GM18498 (cell line): ENCODE results near the gene XPNPEP1.

Source experiments
- ATAC-seq: cut with Tn5 transposase; IDR thresholded peaks from one replicate; pipeline ENCODE4 v1.9.1; 2021; ENCODE audit warnings: mild to moderate bottlenecking, moderate library complexity; ENCODE audit not compliant: unreplicated experiment

XPNPEP1 gene

DNA sequence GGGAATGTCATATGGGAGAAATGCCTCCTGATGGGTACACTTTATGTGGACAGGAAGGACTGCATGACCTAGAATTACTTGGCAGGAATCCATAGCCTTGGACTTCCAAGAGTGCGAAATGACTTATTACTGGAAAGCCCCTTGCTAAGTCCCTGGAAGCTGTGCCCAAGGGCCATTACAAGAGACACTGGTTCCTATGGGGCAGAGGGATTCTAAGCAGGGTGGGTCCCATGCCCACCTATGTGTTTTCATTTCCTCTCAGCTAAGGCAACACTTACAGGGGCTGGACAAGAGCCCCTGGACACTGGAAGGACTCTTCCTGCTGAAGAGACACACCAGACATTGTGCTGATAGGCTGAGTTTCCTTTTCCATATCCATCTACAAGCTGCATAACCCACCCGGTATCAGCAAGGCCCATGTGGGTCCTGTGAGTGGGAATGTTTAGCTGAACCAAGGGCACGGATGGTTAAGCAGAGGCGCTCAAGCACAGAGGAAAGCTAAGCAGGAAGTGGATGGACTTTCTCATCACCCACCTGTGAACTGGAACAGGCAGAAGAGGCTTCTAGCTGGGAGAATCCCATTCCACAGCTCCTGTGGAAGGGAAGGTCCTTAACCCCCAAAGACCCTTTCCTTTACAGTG lies 56.2 kb downstream of the XPNPEP1 start:
- no peak for ATAC-seq

DNA sequence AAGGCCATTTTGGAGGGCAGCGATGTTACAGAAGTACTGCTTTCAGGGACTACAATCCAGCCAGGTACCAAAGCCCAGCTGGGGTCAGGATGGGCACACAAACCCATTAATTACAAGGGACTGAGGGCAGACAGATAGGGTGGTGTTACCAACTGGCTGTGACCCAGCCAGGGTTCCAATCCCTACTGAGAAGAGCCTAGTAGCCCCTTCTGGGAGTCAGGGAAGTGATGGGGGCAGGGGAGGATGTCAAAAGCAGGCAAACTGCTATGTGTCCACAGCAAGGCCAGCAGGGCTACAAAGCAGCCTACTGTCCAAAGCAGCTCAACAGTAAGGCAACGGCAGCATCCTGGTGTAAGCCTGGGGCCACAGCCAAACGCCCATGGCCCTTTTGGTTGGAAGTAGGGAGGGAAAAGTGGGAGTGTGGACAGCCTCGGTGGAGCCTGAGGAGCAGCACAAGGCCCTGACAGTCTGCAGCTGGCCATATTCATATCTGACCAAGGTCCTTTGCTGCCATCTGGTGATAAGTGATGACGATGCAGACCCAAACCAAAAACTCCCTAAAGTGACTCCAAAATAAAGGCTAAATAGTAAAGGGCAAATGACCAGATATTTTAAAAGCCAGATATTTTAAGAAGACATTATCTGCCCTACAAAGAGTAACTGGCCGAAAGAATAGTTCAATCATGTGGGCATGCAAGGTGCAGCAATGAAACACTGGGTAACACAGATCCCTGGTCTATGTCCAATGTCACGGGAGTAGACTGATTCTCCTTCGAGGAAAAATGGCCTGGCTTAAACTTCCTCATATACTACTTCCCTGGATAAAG lies 56.9 kb downstream of the XPNPEP1 start:
- ATAC-seq: no peak

DNA sequence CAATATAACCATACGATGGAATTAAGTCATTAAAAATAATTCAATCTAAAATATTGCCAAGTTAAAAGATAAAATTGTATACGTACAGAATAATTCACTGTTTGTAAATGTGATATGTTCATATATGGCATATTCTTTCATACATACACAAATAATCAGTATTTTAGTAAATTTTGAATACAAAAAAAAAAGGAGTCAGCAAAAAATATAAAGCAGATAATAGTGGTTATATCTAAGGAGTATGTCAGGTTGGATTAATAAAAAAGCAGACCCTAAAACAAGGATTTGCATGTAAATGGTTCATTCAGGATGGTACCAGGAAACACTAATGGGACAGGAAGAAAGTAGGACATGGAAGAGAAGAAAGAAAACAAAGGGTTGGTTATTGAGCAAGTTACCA lies 59.5 kb downstream of the XPNPEP1 start:
- no peak for ATAC-seq

DNA sequence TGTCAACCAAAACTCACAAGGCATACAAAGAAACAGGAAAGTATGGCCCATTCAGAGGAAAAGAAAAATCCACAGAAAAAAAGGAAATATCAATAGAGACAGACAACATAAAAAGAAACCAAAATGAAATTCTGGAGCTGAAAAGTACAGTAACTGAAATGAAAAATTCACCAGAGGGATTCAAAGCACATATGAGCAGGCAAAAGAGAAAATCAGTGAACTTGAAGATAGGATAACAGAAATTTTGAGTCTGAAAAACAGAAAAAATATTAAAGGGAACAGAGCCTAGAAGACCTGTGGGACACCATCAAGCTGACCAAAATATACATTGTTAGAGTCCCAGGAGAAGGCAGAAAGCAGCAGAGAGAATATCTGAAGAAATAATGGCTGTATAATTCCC lies 60.6 kb downstream of the XPNPEP1 start:
- ATAC-seq: no peak

DNA sequence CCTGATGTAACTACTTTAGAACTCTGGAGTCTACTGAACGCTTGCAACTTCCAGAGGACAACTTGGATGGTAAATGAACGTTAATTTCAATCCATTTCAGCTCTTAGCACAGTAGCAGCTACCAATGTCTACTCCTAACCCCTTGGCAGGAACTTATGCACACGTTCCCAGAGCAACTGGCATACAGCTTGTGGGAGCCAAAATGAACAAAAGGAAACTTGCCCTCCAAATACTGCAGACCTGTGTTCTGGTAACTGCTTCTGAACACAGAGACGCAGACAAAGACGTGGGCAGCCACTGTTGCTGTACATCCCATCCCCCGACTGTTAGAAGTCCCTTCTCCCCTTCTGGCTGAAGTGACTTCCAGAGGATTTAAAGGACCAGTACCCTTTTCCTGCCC lies 61.3 kb downstream of the XPNPEP1 start:
- no peak for ATAC-seq

DNA sequence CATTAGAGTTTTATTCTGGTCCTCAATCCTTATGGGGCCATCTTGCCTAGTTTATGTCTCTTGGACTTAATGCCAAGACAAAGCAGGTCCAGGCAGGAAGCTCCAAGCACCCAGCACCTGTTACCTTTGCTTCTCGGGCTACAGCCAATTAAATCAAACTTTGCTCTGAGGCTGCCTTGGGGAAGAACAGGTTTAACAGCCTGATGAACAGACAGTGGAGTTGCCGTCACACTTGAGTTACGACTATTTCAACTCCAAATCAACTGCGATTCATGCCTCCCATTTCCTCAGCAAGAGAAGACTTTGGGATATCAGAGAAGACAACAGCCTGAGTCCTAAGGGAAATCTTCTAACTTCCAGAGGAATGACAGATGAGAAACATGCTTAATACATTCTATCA lies 62.2 kb downstream of the XPNPEP1 start:
- no peak for ATAC-seq

DNA sequence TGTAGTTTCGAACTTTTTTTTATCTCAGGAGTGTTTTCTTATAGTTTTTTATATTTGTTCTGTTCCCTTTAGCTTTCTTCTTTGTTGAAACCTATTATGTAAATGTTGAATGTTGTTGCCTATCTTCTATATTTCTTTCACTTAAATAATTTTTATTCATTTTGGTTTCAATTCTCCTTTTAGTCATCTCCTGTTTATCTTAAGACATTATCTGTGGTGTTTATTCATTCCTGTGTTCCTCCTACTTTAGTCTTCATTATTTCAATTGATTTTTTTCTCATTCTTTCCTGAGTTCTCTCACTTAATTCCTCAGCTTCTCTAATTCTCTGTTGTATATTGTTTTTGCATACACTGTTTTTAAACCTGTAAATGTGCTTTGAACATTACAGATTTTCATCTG lies 64.1 kb downstream of the XPNPEP1 start:
- no peak for ATAC-seq

DNA sequence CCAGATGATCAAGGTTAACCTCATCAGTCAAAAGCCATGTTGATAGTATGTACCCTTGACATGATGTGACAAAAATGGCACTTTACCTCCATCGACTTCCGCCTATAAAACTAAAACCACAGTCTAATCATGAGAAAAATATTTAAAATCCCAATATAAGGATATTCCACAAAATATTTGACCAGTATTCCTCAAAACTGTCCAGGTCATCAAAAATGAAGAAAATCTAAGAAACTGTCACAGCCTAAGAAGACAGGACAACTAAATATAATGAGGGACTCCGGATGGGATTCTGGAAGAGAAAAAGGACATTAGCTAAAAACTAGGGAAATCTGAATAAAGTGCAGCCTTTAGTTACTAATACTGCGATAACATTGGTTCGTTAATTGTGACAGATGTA lies 67.6 kb downstream of the XPNPEP1 start:
- no peak for ATAC-seq

DNA sequence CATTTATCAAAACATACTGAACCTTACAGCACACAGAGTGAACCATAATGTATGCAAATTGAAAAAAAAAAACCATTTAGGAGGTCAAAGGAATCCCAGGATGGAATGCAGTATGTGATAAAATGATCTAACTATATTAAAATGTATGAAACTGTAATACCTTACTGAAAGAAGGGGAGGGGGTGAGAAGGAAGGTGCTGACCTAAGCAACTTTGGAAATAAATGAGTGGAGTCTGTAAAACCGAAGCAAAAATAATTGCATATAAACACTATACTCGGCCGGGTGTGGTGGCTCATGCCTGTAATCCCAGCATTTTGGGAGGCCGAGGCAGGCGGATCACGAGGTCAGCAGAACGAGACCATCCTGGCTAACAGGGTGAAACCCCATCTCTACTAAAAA lies 69.4 kb downstream of the XPNPEP1 start:
- no peak for ATAC-seq

DNA sequence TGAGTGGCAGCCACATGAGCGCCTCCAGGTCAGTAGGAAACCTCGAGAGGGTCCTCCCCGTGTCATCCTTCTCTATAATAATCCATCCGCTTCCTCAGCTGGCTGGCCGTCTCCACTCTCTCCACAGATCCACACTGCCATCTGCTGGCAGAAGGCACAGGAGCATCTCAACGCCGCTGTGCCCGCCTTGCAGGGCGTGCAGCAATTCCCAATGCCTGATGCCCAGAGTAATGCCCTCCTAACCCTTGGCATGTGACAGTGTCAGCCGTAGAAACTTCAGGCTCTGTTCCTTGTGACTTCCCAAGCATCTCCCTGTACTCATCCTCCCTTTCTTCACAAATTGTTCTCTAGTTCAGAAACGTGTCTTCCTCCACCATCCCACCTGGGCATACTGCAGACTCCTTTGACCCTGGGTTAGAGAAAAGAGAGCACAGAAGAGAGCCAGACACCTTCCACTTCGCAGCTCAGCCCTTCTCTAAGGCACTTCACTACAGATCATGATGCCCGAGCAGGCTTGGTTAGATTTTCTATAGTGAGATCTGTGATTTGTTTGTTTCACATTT lies 70.8 kb downstream of the XPNPEP1 start:
- ATAC-seq: peak; percentile 93

DNA sequence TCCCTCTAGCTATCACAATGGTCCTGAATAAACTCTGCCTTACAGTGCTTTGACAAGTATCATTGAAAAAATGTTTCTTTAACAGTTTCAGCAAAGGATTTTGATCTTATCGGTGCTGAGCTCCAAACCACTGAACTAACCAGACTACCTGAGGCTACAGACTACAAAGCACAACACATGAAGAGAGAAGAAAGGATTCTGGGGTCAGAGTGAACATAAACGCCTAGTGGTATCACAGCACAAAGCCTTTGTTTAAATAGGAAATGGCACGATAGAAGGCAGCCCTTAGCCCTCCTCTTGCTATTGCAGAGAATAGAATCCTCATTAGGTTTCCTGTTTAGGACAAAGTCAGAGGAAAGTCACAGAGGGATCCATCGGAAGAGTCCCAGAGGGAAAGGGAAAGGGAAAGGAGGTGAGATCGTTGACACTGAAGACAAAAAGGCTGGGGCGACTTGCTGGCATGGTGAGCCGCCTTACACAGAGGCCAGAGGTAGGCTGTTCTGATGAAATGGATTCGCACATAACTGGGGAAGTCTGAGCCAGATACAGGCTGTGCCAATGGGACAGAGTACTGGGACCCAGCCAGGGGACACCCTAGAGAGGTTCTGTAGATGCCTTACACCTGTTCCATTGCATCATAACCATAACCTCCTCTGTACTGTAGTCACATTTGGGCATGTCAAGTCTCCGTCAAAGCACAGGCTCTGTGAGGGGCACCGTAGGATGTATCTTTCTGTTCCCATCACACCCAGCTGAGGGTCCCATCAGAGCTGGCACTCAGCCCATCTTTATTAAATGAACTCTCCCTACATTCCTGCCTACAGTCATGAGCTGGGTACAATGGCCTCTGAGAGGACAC lies 71.5 kb downstream of the XPNPEP1 start:
- peak; percentile 6 for ATAC-seq

DNA sequence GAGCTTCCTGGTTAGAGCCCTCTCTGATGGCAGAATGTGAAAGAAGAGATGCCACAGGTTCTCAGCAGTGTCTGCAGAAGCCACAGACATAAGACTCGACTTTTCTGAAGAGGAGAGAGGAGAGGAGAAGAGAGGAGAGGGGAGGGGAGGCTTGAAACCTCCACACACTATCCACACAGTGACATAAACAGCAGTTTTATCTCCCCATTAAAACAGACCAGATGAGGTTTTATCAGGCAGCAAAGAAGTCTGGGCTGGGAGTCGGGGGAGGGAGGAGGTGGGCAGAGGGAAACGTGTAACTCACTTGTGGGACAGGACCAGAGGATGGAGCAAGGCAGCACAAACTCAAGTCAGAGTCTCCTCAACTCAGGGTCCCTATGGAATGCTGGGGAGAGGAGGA lies 76.5 kb downstream of the XPNPEP1 start:
- no peak for ATAC-seq

DNA sequence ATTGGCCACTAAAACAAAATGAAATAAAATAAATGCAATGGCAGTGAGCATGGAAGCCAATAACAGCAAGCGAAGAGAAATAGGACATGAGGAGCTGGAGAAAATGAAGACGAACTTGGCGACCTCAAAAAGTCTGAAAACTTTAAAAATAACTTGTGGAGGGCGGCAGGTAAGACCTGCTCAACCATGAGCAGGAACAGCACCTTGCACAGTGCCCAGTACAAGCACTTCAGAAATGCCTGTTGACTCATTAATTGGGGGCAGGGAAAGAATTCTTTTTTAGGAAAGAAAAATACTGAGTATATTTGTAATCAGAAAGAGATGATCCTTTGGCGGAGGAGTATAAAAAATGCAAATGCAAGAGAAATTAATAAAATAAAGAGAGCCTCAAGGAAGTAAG lies 78.0 kb downstream of the XPNPEP1 start:
- no peak for ATAC-seq

DNA sequence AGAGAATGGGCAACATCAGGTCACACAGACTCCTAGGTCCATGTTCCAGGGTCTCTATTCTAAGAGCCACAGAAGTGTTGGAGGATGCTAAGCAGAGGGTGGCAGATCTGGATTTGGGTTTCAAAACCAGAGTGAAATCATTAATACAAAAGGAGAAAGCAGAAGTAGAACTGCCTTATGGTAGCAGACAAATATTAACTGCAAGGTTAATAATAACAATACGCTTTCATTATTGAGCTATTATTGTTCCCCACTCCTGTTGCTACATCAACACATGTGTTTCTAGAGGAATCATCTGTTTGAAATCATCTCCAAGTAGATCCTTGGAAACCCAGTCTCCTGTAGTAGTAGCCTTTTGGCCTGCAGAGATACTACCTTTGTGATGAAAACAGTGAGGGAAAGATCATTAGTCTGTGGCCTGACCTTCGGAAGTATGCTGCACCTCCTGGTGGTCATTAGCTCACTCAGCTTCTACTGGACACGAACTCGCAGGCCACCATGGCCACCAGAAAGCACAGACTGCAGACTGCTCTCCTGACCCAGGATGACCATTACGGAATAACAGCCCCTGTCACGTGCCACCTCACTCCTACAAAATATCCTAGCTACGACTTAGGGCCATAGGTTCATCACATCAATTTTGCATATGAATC lies 84.6 kb downstream of the XPNPEP1 start:
- ATAC-seq: no peak

DNA sequence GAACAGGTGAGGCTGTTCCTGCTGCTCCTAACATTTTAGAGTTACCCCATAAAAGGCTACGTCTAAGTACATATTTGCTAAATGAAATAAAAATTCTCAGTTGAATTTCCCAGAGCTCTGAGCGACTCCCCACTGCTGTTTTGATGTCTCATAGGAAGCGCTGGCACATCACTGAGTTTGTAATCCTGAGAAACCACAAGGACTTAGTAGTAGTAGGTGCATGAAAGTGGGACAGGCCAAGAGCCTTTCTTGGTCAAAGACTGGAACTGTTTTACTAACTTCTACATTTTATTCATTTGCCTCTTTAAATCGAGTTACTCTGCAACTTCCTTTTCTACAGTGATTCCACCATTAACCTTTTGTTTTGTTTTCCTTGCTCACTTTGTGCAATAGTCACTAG lies 85.9 kb downstream of the XPNPEP1 start:
- no peak for ATAC-seq

DNA sequence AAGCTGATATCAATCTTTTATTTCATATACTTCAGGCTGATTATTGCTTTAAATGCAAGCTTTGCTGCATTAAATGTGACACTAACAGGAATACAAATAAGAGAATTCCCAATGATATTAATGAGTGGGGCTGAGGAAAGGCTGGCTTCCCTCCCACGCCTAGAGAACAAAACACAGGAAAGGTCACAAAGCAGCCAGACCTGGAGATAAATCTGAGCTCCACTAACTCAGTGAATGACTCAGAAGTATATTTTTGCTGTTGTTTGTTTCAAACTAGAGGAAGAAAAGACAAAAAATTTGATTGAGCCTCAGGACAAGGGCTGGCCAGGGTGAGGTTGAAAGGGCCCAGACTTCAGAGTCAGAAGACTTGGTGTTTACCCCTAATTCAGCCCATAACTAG lies 88.1 kb downstream of the XPNPEP1 start:
- ATAC-seq: no peak

DNA sequence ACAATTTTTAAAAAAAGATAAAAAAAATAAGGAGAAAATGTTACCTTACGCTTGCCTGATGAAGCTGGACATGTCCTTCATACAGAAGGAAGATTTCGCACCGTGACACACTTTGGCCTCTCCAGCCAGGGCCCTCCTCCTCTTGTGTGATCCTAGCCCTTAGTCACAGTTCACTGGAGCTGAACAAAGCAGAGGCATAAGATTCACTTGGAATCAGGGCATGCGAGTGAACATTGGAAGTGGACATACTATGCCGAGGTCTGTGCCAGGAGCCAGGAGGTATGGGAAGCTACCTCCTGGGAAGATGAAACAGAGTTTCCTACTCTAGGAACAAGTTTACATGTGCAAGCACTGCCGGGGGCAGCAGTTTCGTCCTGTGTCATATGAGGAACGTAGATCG lies 91.5 kb downstream of the XPNPEP1 start:
- ATAC-seq: no peak

DNA sequence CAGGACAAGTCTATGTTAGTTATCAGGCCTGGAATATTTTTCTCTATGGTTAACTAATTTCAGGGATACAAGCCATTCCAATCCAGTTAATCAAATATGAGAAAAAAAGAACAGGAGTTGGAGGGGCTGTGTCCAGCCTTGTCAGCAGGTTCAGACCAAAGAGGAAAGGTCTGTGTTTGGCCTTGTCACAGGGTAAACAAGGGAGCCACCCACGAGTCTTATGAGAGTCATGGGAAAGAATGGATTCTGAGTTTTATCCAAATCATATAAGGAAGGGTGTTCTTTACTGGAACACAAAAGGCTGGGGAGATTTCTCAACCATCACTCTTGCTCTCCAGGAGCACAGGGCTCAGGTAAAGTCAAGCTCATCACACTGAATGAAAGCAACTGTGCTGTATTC lies 99.1 kb downstream of the XPNPEP1 start:
- no peak for ATAC-seq

DNA sequence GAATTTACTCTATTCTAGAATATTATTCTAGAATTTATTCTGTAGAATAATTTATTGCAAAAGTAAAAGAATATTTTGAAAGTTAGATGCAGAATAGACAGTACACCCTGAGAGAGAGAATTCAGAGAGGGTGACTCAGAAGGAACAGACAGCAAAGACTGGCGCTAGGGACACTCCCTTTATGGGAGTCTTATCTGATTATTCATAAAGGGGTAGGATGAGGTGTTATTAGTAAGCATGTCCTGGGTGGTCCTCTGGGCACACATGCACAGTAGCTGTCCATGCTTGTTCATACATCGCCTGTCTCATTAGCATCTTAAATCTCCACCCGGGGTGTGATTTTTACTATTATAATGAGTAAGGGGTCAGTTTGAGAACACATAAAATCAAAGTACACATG lies 100.1 kb downstream of the XPNPEP1 start:
- no peak for ATAC-seq

DNA sequence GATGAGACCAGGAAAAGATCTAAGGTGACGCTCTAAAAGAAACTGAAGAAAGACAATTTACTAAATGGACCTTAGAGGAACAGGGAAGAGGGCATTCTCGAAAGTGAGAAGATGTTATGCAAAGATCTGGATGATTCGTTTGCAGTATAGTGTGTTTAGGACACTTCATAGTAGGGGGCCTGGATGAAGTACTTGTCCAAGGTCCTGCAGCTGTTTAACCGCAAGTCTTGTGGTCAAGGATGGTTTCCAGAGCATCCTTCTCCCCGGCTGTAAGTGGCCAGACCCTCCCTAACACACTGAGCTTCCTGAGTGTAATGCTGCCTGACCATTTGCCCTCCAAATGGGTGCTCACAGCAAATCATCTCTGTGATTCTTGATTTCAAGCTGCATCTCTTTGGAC lies 101.6 kb downstream of the XPNPEP1 start:
- ATAC-seq: no peak
